Measurements from ENCODE around the gene IER5.
A peak's percentile ranks its signal among the peaks of the same experiment; 100 is the strongest.
"Not testable (repeated sequence)": the region's sequence is repeated elsewhere in the genome, so short reads cannot be mapped to it uniquely, and the experiment has no call there.

IER5 gene

DNA sequence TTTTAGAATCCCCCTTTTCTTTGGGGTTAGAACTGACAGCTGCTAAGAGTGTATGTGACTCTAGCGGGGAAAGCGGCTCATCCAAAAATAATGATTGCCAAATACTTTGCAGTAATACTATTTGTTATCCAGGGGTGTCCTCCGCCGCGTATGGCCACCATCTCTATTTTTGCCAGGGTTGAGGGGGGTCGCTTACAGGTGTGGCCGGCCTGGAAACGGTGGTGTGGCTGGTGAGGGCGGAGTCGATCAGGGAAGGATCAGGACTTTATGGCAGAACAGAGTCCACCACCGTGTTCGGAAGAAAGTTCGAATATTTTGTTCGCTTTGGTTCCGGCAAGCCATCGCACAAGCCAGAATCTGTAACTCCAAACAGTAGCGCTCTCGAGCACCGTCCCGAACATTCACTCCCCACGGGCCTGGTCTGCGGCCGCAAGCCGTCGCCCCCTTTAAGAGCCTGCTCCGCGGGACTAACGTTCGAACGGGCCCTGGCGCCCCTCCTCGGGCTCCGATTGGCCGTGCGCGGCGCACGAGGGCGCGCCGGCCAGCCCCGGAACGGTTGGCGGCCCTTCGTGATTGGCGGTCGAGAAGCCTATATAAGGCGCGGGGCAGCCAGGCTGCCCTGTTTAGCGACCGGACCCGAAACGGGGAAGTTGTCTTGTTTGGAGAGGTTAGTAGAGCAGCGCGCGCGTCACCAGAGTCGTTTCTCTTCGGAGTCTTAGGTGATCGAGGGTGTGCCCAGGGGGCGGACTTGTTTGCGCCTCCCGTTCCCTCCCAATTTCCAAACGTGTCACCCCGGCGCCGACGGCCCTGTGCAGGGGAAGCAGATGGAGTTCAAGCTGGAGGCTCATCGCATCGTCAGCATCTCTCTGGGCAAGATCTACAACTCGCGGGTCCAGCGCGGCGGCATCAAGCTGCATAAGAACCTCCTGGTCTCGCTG, at the start of gene IER5:
Gene IER5, plus strand, starts transcription at position 622 of the 938 bp plus-strand sequence. Its CDS starts 203 bp downstream, at position 825.
- DNase-seq = peak; percentile 82

- DNase-seq = no peak
These were observed 48.1 kb upstream of the IER5 start for GRCh38 chr1:181040284-181040865.

DNA sequence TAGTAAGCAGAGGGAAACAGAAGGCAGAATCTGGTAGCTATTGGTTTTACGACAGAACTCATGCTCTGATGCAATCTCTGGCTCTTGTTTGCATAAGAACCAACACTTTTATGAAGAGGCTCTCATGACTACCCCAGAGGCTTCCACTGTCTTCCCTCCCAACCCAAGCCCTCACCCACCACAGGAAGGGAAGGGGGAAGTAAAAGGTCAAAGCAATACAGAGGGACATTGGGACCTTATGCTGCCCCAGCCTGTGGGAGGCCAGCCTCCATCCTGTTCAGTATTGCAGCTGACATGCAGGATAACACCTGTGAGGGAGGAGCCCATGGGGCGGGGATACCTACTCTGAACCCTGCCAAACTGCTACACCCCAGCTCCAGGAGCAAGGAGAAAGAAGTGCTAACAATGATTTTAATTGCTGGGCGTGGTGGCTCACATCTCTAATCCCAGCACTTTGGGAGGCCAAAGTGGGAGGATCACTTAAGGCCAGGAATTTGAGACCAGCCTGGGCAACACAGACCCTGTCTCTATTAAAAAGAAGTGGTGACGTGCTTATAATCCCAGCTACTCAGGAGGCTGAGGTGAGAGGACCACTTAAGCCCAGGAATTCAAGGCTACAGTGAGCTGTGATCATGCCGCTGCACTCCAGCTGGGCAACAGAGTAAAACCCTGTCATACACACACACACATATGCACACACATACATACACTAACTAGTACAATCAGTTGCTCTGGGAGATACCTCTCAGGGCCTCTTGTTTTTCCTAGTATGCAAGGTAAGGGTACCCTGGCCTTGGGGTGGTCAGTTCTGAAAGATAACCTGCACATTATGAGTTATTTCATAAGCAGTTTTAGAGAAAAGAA, 45.2 kb upstream of the IER5 start:
- DNase-seq = peak; percentile 77

- DNase-seq = peak; percentile 72
These were observed 44.0 kb upstream of the IER5 start for GRCh38 chr1:181044449-181044966.

DNA sequence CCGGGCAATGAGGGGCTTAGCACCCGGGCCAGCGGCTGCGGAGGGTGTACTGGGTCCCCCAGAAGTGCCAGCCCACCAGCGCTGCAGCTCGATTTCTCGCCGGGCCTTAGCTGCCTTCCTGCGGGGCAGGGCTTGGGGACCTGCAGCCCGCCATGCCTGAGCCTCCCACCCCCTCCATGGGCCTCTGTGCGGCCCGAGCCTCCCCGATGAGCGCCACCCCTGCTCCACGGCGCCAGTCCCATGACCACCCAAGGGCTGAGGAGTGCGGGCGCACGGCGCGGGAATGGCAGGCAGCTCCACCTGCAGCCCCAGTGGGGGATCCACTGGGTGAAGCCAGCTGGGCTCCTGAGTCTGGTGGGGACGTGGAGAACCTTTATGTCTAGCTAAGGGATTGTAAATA, 42.6 kb upstream of the IER5 start:
- not testable (repeated sequence) for DNase-seq

- DNase-seq = no peak
These were observed 39.1 kb upstream of the IER5 start for GRCh38 chr1:181049378-181049777.

DNA sequence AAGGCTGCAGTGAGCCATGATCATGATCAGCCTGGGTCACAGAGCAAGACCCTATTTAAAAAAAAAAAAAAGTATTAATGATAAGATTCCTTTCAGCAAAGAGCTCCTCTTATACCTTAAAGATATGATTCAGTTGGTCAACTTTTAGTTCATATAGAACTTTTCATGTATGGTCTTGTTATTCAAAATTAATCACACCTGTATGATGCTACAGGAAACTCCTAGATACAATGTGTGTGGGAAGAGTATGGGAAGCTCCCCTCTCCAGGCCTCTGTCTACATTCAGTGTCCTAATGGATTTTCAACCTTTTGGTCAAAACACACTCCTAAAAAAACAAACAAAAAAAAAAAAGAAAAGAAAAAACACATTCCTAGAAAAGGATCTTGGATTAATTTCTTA, 37.6 kb upstream of the IER5 start:
- no peak for DNase-seq

DNA sequence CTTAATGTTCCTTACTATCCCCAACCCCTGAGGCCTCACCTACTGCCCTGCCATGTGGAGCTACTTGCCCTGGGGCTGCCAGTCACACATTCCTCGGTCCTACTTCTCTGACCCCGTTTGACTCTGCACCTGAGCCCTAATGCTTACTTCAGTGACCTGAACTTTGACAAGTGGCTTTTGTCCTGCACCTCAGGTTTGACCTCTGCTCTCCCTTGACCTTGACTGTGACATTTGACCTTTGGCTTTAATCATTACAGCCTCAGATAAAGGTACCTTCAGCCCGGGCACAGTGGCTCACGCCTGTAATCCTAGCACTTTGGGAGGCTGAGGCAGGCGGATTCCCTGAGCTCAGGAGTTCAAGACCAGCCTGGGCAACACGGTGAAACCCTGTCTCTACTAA, 31.9 kb upstream of the IER5 start:
- no peak for DNase-seq

DNA sequence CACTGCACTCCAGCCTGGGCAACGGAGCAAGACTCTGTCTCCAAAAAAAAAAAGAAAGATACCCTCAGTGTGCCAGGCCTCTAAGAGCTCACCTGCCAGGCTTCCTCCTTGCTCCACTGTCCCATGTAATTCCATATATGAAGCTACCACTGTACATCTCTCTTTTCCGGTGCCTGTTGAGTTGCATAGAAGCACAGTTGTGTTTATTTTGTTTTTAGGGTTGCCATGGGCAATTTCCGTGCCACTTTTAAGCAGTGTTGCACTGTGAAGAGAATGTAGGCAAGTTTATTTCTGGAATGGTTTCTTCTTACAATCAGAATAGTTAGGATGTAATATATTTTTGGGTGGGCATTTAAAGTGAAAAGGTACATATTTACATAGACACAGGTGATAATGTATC, 31.4 kb upstream of the IER5 start:
- no peak for DNase-seq

GRCh38 chr1:181059435-181059834, 29.1 kb upstream of the IER5 start:
- no peak for DNase-seq

GRCh38 chr1:181060066-181060465, 28.4 kb upstream of the IER5 start:
- no peak for DNase-seq

DNA sequence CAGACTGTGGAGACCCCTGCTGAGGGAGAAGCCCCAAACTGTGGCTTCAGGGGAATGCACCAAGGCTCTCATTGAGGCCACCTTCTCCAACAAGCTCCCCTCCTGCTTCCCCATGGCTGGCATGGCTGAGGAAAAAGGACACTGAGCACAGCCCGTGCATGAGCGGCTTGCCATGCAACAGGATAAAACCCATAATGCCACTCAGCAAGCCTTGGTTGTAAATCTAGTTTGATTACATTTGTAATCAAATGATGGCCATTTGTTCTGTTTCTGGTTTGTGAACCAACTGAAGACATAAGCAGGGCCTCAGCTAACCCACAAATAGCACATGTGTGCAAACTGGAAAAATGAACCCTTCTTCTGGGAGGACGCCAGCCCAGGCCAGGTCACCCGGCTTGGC, 27.6 kb upstream of the IER5 start:
- not testable (repeated sequence) for DNase-seq

- DNase-seq = no peak
These were observed 27.0 kb upstream of the IER5 start for GRCh38 chr1:181061487-181061886.

DNA sequence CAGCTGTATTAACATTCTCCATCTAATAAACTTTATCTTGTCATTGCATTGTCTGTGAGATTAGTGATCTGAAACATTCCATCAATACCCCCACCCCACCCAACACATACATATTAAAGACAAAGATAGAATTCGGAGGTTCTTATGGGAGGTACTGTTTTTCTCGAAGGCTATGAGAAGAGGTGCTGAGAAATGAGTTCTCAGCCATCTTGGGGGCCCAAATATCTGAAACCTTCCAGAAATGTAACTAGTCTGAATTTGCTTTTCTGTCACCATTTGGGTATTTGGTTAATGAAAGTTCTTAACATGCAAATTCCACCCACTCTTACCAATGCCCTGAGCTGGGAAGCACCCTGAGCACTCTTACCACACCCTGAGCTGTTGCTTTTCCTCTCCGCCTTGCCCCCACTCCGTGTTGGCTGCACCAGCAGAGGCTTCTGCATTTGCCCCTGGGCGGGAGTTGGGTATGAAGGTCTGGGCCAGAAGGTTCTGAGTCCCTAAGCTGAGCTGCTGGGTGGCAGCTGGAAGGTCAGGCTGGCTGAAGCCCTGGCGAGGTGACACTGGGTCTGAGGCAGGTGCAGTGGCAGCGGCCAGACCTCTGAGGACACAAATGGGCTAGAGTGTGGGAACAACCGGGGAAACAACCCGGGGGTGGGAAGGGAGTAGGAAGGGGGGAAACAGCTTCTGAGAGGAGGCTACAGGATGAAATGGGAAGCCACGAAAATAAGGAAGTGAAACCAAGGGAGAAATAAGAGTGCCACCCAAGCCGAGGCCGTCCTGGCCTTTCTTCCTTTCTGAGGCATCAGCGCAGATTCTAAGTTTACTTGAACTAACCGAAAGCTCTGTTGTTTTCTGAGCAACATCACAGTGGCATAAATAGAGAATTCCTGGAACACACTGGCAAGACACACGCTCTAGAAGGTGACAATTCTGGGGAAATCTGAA, 26.3 kb upstream of the IER5 start:
- DNase-seq = no peak

DNA sequence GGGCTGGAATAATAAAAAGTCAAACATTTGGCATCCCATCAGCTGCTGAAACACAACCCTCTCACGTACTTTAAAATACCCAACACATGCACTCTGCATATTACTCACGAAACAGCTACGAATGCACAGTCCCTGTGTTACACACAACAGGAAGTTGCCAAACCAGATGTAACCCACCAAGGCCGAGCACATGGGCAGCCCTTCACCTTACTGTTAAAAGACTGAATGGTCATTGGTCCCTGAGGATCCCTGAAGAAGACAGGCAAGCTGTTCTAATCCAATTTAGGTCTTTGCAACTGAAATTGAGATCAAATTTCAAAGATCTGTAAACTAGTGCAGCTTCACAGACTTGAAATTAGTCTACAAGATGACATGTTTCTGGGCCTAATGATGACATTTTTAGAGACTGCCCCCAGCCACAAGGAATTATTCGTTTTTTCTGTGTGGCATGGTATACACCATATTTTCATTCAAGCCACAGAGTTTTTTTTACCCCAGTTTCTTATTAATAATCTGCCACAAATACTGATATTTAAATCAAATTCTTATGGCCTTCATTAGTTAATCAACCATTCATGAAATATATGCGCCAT, 25.6 kb upstream of the IER5 start:
- DNase-seq = no peak

- DNase-seq = no peak
These were observed 24.4 kb upstream of the IER5 start for GRCh38 chr1:181064011-181064623.

- no peak for DNase-seq
These were observed 23.8 kb upstream of the IER5 start for GRCh38 chr1:181064702-181065101.

DNA sequence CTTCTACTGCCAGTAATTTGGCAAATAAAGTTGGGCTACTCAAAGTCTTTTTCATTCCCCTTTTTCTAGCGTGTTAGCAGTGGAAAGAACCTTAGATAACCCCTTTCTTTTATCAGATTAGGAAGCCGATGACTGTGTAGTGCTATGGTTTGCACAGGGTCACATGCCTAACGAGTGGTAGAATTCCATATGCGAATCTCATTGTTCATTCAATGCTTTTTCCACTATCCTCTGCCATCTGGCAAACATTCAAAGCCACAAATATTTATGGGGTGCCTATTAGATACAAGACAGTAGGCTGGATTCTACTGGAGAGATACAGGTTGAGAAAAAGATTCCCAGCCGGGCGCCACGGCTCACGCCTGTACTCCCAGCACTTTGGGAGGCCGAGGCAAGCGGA, 14.9 kb upstream of the IER5 start:
- peak; percentile 22 for DNase-seq

DNA sequence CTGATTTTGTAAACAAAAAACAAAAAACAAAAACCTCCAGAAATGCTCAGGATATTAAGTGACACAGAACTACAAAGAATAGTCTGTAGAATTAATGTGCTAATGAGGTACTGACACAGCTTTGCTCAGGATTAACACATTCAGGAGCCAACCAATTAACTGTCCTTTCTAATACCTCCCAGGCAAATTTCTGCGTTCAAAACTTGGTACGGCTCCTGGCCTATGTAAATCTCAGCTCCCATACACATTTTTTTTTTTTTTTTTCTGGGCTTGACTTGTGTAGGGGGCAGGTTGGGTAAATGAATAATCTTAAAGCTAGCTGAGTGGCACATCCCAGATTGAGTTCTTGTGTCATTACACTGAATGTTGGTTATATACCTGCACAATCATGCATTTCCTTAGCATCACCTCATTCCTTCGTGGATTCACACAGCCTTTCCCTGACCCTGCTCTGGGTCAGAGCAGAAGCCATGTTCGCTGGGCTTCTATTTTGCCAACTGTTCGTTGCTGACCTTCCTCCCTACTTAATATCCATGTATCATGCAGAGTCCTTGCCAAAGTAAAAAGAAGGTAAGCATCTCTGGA, 12.6 kb upstream of the IER5 start:
- no peak for DNase-seq

GRCh38 chr1:181076852-181077251, 11.6 kb upstream of the IER5 start:
- DNase-seq = no peak

Data from DMS79 (cell line).